K562 (cell line): ENCODE measurements around the gene ACTRT3. TPM values are rescaled to one million over a fixed set of nuclear protein-coding genes. Genes with fewer than 3 reads are reported as not detected.

Source experiments
- BRD4 ChIP-seq: fragments of 200-600 bp; sonication (generic); IDR thresholded peaks from 2 replicates; pipeline ENCODE4 v1.6.1; 2017; ENCODE audit warnings: inconsistent platforms
- CBX8 ChIP-seq: fragments of 200-600 bp; sonication (generic); IDR thresholded peaks from 2 replicates; pipeline ENCODE4 v1.6.1; 2012; ENCODE audit warnings: borderline replicate concordance, mixed run types, low read depth, mild to moderate bottlenecking, moderate library complexity, mixed read lengths, low read length, control low read depth, inconsistent platforms; ENCODE audit not compliant: poor library complexity, severe bottlenecking; ENCODE audit errors: extremely low read depth
- ESRRA ChIP-seq: fragments of 450-650 bp; IDR thresholded peaks from 2 replicates; pipeline ENCODE4 v1.6.1; 2014; ENCODE audit warnings: low read depth, mild to moderate bottlenecking, moderate library complexity, borderline replicate concordance
- FIP1L1 ChIP-seq: fragments of 200-400 bp; formaldehyde crosslinking; IDR thresholded peaks from 2 replicates; pipeline ENCODE4 v1.6.1; 2018; ENCODE audit warnings: mild to moderate bottlenecking, low read depth, low read length; ENCODE audit not compliant: poor library complexity, severe bottlenecking
- HNRNPL ChIP-seq: fragments of 200-400 bp; formaldehyde crosslinking; IDR thresholded peaks from 2 replicates; pipeline ENCODE4 v1.6.1; 2017; ENCODE audit warnings: low read depth, mild to moderate bottlenecking, low read length
- KDM2B ChIP-seq: fragments of 250-450 bp; sonication (Bioruptor Pico); IDR thresholded peaks from 2 replicates; pipeline ENCODE4 v1.8.0; 2021; ENCODE audit warnings: mild to moderate bottlenecking, moderate library complexity
- MYBL2 ChIP-seq, 2 experiments: fragments of 450-650 bp in 1 of 2; sonication (generic) in 1 of 2; formaldehyde crosslinking in 1 of 2; IDR thresholded peaks; 2 replicates each; pipeline versions ENCODE4 v1.6.1 to v1.8.1; 2017 to 2022; ENCODE audit warnings: borderline replicate concordance in 1 of 2, inconsistent platforms in 1 of 2, low read depth in 1 of 2, mild to moderate bottlenecking in 1 of 2, missing genetic modification reagents in 1 of 2, moderate library complexity in 1 of 2
- MYC ChIP-seq, 2 experiments: fragments of 250-450 bp in 1 of 2; sonication (Bioruptor Pico) in 1 of 2; IDR thresholded peaks; 2 replicates each; pipeline versions ENCODE4 v1.5.1 to v1.6.1; 2012 to 2021; ENCODE audit warnings: low read depth in 2 of 2, borderline replicate concordance in 1 of 2, improper control_type of control experiment in 1 of 2, low read length in 1 of 2, mild to moderate bottlenecking in 1 of 2, moderate library complexity in 1 of 2
- NFRKB ChIP-seq: fragments of 450-650 bp; IDR thresholded peaks from 2 replicates; pipeline ENCODE4 v1.6.1; 2016; ENCODE audit warnings: low read depth
- NR2F6 ChIP-seq: fragments of 450-650 bp; formaldehyde crosslinking; IDR thresholded peaks from 2 replicates; pipeline ENCODE4 v1.4.0; 2020; ENCODE audit warnings: mild to moderate bottlenecking
- RB1 ChIP-seq: fragments of 450-650 bp; IDR thresholded peaks from 2 replicates; pipeline ENCODE4 v1.6.1; 2017; ENCODE audit warnings: low read depth, mild to moderate bottlenecking
- RBM14 ChIP-seq: fragments of 200-400 bp; formaldehyde crosslinking; IDR thresholded peaks from 2 replicates; pipeline ENCODE4 v1.6.1; 2018; ENCODE audit warnings: low read depth, mild to moderate bottlenecking, low read length, moderate library complexity, borderline replicate concordance; ENCODE audit not compliant: insufficient read depth
- SMAD4 ChIP-seq: fragments of 250-450 bp; sonication (Bioruptor Pico); conservative IDR thresholded peaks from 2 replicates; pipeline ENCODE4 v1.8.0; 2021; ENCODE audit warnings: inconsistent platforms, mild to moderate bottlenecking, moderate library complexity
- SOX6 ChIP-seq: fragments of 450-650 bp; IDR thresholded peaks from 2 replicates; pipeline ENCODE4 v1.6.1; 2014; ENCODE audit warnings: mild to moderate bottlenecking
- SRSF1 ChIP-seq: fragments of 200-400 bp; formaldehyde crosslinking; IDR thresholded peaks from 2 replicates; pipeline ENCODE4 v1.6.1; 2017; ENCODE audit warnings: mild to moderate bottlenecking, low read depth, low read length, moderate library complexity
- ZBED1 ChIP-seq: IDR thresholded peaks from 2 replicates; pipeline ENCODE4 v1.6.1; 2014
- ZC3H11A ChIP-seq: IDR thresholded peaks from 2 replicates; pipeline ENCODE4 v1.6.1; 2012; ENCODE audit warnings: low read depth, low read length, improper control_type of control experiment
- ZNF668 ChIP-seq: fragments of 250-450 bp; sonication (Bioruptor Pico); IDR thresholded peaks from 2 replicates; pipeline ENCODE4 v1.8.0; 2022; ENCODE audit warnings: mild to moderate bottlenecking, inconsistent platforms
- ZNF764 ChIP-seq: fragments of 250-450 bp; sonication (Bioruptor Pico); IDR thresholded peaks from 2 replicates; pipeline ENCODE4 v1.4.0; 2020; ENCODE audit warnings: low read depth, mild to moderate bottlenecking, moderate library complexity
- polyA plus RNA-seq, 8 experiments: library from polyadenylated mRNA; depleted of rRNA in 4 of 8; stranded (reverse) in 5 of 8; unstranded in 3 of 8; fragments of >200 nt; fragmentation: Nextera tagmentation in 2 of 8; fragmentation: Illumina TruSeq in 1 of 8; extraction: Ambion mirVana in 2 of 8; extraction: Trizol in 1 of 8; gene quantifications; 2 replicates each; pipeline versions ENCODE4 v1.2.1 to v1.2.3, GENCODE V29; 2011 to 2014; ENCODE audit warnings: inconsistent platforms in 1 of 8, missing spikeins in 1 of 8
- total RNA-seq, 7 experiments: library from RNA; depleted of rRNA in 6 of 7; stranded (reverse); fragments of >200 nt in 6 of 7; fragmentation: Illumina TruSeq in 2 of 7; extraction: Trizol in 2 of 7; gene quantifications; 2 replicates each; pipeline versions ENCODE4 v1.2.1 to v1.2.3, GENCODE V29; 2011 to 2021; ENCODE audit warnings: low replicate concordance in 1 of 7
- TF ChIP-seq, protein P1 (sequence below): sonication (generic); formaldehyde crosslinking; IDR thresholded peaks from 2 replicates; pipeline ENCODE4 v1.8.0; 2022; ENCODE audit warnings: missing genetic modification reagents, mild to moderate bottlenecking, moderate library complexity, borderline replicate concordance
- TF ChIP-seq, protein P2 (sequence below), 2 experiments: fragments of 450-650 bp in 1 of 2; sonication (generic) in 1 of 2; formaldehyde crosslinking in 1 of 2; IDR thresholded peaks in 1 of 2; conservative IDR thresholded peaks in 1 of 2; 2 replicates each; pipeline versions ENCODE4 v1.6.1 to v1.8.1; 2016 to 2023; ENCODE audit warnings: mild to moderate bottlenecking in 2 of 2, moderate library complexity in 2 of 2, inconsistent platforms in 1 of 2, missing genetic modification reagents in 1 of 2
- TF ChIP-seq, protein P3 (sequence below): fragments of 250-450 bp; sonication (Bioruptor Pico); IDR thresholded peaks from 2 replicates; pipeline ENCODE4 v1.4.0; 2020; ENCODE audit warnings: mild to moderate bottlenecking, moderate library complexity

ACTRT3 gene
- total and polyA plus RNA-seq, 9 of the 15 experiments (the other 6 are each of a cell fraction or from before 2014, with no cell fraction given) = 0.06 to 0.11 (median 0.07) TPM; not detected in 5

DNA sequence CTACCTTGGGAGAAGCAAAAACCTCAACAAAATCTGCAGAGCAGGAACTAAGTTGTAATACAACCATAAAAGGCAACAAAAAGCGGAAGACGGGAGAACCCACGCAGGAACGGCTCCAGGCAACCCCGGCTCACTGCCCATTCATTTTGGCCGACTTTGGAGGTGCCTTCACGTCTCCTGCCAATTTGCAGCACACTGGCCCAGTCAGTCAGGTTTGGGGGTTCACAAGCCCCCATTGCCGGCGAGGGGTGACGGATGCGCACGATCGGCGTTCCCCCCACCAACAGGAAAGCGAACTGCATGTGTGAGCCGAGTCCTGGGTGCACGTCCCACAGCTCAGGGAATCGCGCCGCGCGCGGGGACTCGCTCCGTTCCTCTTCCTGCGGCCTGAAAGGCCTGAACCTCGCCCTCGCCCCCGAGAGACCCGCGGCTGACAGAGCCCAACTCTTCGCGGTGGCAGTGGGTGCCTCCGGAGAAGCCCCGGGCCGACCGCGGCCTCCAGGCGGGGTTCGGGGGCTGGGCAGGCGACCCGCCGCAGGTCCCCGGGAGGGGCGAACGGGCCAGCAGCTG, 5.0 kb downstream of the ACTRT3 start (continued):
- peak; percentile 97 for TF ChIP-seq FIP1L1
- TF ChIP-seq SMAD4 = peak; percentile 43; the same call in 1 of the 2 replicates
- no peak for TF ChIP-seq SOX6
- no peak for TF ChIP-seq NR2F6 (CRISPR knock-in tag)
- 0 out of 2 replicates have a peak, but pooled peaks have one; percentile 35 for TF ChIP-seq NFRKB
- peak; percentile 97; the same call in 1 of the 2 replicates for TF ChIP-seq BRD4
- no peak for TF ChIP-seq ZBED1
- TF ChIP-seq, protein P1, sequence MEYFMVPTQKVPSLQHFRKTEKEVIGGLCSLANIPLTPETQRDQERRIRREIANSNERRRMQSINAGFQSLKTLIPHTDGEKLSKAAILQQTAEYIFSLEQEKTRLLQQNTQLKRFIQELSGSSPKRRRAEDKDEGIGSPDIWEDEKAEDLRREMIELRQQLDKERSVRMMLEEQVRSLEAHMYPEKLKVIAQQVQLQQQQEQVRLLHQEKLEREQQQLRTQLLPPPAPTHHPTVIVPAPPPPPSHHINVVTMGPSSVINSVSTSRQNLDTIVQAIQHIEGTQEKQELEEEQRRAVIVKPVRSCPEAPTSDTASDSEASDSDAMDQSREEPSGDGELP (CRISPR knock-in tag) = peak; percentile 65; the same call in 1 of the 2 replicates
- TF ChIP-seq HNRNPL = 0 out of 2 replicates have a peak, but pooled peaks have one; percentile 53
- TF ChIP-seq ZNF764 (CRISPR knock-in tag) = no peak
- no peak for TF ChIP-seq MYBL2 (IDR thresholded peaks at IDR 0.05; ENCODE audit: low read depth)
- TF ChIP-seq MYBL2 (CRISPR knock-in tag; IDR thresholded peaks at IDR 0.05; ENCODE audit: borderline replicate concordance) = no peak
- TF ChIP-seq, protein P2, sequence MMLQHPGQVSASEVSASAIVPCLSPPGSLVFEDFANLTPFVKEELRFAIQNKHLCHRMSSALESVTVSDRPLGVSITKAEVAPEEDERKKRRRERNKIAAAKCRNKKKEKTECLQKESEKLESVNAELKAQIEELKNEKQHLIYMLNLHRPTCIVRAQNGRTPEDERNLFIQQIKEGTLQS (IDR thresholded peaks at IDR 0.05) = no peak
- TF ChIP-seq, protein P2 (CRISPR knock-in tag; conservative IDR thresholded peaks at IDR 0.05) = peak; percentile 70; the same call in 1 of the 2 replicates
- no peak for TF ChIP-seq ZNF668 (CRISPR knock-in tag)
- no peak for TF ChIP-seq ZC3H11A
- TF ChIP-seq SRSF1 = 0 out of 2 replicates have a peak, but pooled peaks have one; percentile 71
- no peak for TF ChIP-seq KDM2B (CRISPR knock-in tag)
- 0 out of 2 replicates have a peak, but pooled peaks have one; percentile 3 for TF ChIP-seq MYC (IDR thresholded peaks at IDR 0.05; ENCODE audit: low read depth, low read length)
- no peak for TF ChIP-seq MYC (CRISPR knock-in tag; IDR thresholded peaks at IDR 0.05; ENCODE audit: borderline replicate concordance, low read depth)
- peak; percentile 88; the same call in 1 of the 2 replicates for TF ChIP-seq RBM14
- TF ChIP-seq, protein P3, sequence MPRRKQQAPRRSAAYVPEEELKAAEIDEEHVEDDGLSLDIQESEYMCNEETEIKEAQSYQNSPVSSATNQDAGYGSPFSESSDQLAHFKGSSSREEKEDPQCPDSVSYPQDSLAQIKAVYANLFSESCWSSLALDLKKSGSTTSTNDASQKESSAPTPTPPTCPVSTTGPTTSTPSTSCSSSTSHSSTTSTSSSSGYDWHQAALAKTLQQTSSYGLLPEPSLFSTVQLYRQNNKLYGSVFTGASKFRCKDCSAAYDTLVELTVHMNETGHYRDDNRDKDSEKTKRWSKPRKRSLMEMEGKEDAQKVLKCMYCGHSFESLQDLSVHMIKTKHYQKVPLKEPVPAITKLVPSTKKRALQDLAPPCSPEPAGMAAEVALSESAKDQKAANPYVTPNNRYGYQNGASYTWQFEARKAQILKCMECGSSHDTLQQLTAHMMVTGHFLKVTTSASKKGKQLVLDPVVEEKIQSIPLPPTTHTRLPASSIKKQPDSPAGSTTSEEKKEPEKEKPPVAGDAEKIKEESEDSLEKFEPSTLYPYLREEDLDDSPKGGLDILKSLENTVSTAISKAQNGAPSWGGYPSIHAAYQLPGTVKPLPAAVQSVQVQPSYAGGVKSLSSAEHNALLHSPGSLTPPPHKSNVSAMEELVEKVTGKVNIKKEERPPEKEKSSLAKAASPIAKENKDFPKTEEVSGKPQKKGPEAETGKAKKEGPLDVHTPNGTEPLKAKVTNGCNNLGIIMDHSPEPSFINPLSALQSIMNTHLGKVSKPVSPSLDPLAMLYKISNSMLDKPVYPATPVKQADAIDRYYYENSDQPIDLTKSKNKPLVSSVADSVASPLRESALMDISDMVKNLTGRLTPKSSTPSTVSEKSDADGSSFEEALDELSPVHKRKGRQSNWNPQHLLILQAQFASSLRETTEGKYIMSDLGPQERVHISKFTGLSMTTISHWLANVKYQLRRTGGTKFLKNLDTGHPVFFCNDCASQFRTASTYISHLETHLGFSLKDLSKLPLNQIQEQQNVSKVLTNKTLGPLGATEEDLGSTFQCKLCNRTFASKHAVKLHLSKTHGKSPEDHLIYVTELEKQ (CRISPR knock-in tag) = no peak
- TF ChIP-seq CBX8 = no peak
- peak; percentile 8; the same call in 1 of the 2 replicates for TF ChIP-seq ESRRA
- no peak for TF ChIP-seq RB1
